HG03139 (cell line): ENCODE measurements around the gene TMEM120A.

Experiments
- ATAC-seq: cut with Tn5 transposase; IDR thresholded peaks from one replicate; pipeline ENCODE4 v1.9.1; 2021; ENCODE audit not compliant: unreplicated experiment

TMEM120A gene

GRCh38 chr7:75995996-75996395, 1.6 kb upstream of the TMEM120A start:
- ATAC-seq, result no peak

GRCh38 chr7:75995052-75995471, 667 bp upstream of the TMEM120A start:
- ATAC-seq, result no peak

- no peak for ATAC-seq
Observed at GRCh38 chr7:75993689-75994387, 557 bp downstream of the TMEM120A start.

DNA sequence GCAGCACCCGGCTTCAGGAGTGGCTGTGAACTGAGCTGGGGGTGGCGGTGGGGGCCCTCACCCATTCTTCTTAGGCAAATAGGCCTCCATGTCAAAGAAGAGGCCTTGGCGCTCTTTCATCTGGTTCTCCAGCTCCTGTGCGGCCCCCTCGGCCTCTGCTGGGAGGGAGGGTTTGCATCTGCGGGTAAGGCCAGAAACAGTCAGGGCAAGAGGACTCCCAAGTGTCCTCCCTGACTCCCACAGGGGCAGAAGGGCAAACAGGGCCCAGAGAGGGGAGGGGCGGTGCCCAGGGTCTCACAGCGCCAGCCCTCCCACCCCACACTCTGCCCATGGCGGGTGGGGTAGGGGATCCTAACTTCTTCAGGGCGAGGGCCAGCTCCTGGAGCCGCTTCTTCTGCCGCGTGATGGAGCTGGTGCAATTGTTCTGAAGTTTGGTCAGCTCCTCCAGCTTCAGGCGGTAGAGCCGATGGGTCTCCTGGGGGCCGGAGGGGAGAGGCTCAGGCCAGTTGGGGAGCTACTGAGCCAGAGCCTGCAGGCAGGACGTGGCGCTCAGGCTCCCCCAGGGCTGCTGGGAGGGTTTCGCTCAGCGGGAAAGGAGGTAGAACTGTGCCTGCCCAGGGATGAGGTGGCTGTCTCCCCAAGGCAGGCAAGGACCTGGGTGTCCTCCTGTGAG, 2.2 kb downstream of the TMEM120A start:
- no peak for ATAC-seq

DNA sequence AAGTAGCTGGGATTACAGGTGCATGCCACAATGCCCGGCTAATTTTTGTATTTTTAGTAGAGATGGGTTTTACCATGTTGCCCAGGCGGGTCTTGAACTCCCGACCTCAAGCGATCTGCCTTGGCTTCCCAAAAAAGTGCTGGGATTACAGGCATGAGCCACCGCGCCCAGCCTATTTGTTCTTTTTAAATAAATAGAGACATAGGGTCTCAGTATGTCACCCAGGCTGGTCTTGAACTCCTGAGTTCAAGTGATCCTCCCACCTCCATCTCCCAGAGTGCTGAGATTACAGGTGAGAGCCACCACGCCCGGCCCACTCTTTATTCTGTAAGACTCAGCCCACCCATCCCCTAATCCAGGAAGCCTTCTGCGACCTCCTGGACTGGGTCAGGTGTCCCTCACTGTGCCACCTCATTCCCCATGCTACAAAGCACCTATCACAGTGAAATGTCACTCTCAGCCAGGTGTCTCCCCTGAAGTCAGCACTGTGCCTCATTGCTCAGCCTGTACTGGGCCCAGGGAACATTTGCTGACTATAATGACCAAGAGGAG, 2.8 kb downstream of the TMEM120A start:
- no peak for ATAC-seq

DNA sequence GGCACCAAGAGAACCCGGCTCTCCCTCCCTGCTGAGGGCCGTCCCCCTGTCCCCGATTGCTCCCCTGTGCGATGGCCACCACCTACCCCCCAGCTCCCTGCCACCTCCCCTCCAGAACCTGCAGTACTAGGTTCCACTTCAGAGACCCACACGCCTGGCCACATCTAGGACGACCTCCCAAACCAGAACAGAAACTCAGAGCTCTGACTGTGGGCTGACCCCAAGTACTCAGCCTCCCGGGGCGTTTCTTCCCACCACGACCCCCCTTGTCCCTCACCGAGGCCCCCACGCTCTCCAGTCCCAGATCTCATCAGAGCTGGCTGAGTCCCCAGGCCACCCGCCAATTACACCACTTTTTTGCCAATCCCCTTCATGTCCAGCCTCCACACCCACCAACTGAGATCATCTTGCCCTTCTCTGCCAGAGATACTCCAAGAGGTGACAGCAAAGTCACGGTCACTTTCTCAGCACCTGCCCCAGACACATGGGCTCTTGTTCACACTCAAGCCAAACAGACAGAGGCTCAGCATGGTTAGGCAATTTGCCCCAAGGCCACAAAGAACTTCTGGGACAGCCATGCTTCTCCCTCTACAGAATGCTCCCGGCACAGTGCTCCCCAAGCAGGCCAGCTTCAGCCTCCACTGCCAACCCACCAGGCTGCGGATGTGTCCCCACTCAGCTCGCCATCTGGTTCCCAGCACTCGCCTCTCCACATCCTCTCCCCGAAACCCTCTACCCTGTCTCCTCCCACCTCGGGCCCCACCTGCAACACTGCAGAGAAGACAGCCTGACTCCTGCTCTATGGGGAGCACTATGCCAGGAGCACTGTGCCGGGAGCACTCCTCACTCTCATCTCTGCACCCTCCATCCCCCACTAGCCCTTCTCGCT, 4.7 kb downstream of the TMEM120A start:
- ATAC-seq, result no peak

DNA sequence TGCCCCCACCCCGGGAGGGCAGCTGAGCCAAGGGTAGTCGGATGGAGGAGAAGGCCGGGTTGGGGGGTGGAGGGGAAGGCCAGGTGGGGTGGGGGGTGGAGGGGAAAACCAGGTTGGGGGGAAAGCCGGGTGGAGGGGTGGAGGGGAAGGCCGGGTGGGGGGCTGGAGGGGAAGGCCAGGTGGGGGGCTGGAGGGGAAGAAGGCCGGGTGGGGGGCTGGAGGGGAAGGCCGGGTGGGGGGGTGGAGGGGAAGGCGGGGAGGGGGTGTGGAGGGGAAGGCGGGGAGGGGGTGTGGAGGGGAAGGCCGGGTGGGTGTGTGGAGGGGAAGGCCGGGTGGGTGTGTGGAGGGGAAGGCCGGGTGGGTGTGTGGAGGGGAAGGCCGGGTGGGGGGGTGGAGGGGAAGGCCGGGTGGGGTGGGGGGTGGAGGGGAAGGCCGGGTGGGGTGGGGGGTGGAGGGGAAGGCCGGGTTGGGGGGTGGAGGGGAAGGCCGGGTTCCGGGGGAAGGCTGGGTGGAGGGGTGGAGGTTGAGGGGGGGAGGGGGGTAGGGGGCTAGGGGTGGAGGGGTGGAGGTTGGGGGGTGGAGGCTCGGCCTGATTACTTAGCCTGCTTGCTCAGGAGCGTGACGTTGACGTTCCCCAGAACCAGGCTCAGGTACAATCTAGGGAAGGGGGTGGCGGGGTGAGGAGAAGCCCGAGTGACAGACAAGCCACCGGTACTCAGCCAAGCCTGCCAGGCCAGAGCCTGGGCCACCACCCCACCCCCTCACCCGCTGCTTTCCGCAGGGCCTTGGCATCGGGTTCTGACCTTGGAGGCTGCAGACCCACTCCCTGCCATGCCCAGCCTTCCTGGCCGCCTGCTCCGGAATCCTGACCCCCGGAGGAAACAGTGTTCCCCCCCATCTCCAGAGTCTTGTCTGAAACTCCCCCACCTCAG, 5.6 kb downstream of the TMEM120A start:
- no peak for ATAC-seq

- ATAC-seq, result no peak
Observed at GRCh38 chr7:75987805-75988567, 6.4 kb downstream of the TMEM120A start.

GRCh38 chr7:75987026-75987804, 7.2 kb downstream of the TMEM120A start:
- ATAC-seq, result no peak

GRCh38 chr7:75986147-75986781, 8.1 kb downstream of the TMEM120A start:
- ATAC-seq, result no peak

DNA sequence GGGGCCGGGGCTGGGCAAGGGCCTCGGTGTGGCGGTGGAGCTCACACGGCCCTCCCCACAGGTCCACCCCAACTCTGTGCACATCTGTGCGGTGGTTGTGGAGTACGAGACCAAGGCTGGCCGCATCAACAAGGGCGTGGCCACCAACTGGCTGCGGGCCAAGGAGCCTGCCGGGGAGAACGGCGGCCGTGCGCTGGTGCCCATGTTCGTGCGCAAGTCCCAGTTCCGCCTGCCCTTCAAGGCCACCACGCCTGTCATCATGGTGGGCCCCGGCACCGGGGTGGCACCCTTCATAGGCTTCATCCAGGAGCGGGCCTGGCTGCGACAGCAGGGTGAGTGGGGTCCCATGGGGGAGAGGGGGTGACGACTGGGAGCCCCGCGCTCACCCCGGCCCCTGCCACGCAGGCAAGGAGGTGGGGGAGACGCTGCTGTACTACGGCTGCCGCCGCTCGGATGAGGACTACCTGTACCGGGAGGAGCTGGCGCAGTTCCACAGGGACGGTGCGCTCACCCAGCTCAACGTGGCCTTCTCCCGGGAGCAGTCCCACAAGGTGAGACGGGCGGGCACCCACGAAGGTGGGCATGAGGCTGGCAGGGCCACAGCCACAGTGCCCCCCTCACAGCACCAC, 8.8 kb downstream of the TMEM120A start:
- no peak for ATAC-seq

- no peak for ATAC-seq
Observed at GRCh38 chr7:75985009-75985517, 9.3 kb downstream of the TMEM120A start.

DNA sequence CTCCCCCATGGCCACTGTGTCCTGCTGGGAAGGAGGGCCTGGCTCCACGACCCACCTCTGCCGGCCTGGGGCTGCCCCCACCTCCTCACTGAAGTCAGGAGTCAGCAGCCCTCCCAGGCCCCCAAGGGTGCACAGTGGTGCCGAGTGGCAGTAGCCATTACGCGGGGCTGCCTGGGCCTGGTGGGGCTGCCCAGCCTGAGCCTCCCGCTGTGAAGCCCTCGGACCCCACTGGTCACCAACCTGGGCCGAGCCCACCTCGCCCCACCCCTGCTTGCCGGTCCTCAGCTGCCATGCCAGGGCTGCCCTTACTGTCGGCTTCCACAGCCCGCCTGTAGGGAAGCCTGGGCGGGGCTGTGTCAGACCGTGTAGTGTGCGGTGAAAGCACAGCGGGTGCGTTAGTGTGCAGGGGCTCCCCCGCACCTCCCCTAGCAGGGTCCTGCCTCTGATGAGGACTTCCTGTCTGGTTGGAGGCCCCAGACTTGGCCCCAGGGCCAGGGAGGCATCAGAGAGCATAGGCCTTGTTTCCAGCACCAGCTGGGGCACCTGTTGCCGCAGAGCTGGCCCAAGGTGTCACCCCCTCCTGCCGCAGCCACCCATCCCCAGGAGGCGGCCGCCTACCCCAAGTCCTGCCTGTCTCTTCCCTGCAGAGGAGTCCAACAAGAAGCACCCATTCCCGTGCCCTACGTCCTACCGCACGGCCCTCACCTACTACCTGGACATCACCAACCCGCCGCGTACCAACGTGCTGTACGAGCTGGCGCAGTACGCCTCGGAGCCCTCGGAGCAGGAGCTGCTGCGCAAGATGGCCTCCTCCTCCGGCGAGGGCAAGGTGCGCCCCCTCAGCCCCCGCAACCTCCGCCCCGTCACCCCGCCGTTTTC, 10.0 kb downstream of the TMEM120A start:
- ATAC-seq, result no peak

DNA sequence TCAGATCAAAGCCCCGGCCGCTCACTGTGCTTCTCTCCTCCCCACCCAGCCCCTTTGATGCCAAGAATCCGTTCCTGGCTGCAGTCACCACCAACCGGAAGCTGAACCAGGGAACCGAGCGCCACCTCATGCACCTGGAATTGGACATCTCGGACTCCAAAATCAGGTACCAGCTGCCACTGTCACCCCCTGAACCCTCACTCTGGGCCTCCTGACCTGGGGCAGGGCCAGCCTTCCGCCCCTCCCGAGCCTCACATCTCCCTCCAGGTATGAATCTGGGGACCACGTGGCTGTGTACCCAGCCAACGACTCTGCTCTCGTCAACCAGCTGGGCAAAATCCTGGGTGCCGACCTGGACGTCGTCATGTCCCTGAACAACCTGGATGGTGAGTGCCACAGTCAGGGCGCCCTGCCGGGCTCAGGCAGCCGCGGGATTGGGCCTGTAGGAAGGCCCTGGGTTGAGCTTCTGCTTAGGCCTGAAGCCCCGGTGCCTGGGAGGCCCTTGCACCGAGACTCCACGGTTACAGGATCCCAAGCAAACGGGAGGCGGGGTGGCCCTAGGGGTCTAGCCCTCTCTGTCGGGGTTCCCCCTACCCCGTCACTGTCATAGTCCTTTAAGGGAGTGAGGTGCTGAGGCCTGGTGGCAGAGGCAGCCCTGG, 10.8 kb downstream of the TMEM120A start:
- no peak for ATAC-seq

- no peak for ATAC-seq
Observed at GRCh38 chr7:75982306-75983064, 11.9 kb downstream of the TMEM120A start.
